ENCODE results near the gene PCSK5. TPM values are rescaled to one million over a fixed set of nuclear protein-coding genes. Genes with fewer than 3 reads are reported as not detected.
A peak's percentile ranks its signal among the peaks of the same experiment; 100 is the strongest.

PCSK5 gene
- 0.17 and 0.26 TPM in 2 replicates for total RNA-seq (2021)
- Bru-seq, nascent RNA, result percentile 19 among the genes with signal in this experiment
- percentile 17 among the genes with signal in this experiment for BruChase-seq, experiment 1, labeled RNA remaining after a 2-hour chase
- percentile 15 among the genes with signal in this experiment for BruChase-seq, experiment 2, labeled RNA remaining after a 6-hour chase
- long read RNA-seq, result 0 reads

- BruUV-seq (replicated peaks), result no TSS peak
- peak; percentile 86 for DNase-seq (ENCODE audit: low spot score)
- Histone ChIP-seq H3K4me3 (ENCODE audit: low read depth, low read length, poor library complexity, severe bottlenecking) (peak within 1 kb of the TSS; percentile 48), H3K36me3 (ENCODE audit: insufficient read depth, low read length, poor library complexity, severe bottlenecking) (no peaks in the 10 kb centered on the region), H3K9me3 (ENCODE audit: low read depth, low read length, poor library complexity, severe bottlenecking) (no peaks in the 10 kb centered on the region), H3K27ac (ENCODE audit: low read depth, low read length, poor library complexity, severe bottlenecking) (no peak within 1 kb of the TSS), H3K4me1 (ENCODE audit: insufficient read depth, low read length, poor library complexity, severe bottlenecking) (no peaks in the 10 kb centered on the region), H3K27me3 (replicated peaks; ENCODE audit: insufficient read depth, low read depth, low read length, poor library complexity) (peaks cover 79% of the 10 kb centered on the region)
- no peak for TF ChIP-seq EZH2 (IDR thresholded peaks at IDR 0.05; ENCODE audit: borderline replicate concordance, low read depth, low read length, poor library complexity, severe bottlenecking)
- TF ChIP-seq, protein P1, sequence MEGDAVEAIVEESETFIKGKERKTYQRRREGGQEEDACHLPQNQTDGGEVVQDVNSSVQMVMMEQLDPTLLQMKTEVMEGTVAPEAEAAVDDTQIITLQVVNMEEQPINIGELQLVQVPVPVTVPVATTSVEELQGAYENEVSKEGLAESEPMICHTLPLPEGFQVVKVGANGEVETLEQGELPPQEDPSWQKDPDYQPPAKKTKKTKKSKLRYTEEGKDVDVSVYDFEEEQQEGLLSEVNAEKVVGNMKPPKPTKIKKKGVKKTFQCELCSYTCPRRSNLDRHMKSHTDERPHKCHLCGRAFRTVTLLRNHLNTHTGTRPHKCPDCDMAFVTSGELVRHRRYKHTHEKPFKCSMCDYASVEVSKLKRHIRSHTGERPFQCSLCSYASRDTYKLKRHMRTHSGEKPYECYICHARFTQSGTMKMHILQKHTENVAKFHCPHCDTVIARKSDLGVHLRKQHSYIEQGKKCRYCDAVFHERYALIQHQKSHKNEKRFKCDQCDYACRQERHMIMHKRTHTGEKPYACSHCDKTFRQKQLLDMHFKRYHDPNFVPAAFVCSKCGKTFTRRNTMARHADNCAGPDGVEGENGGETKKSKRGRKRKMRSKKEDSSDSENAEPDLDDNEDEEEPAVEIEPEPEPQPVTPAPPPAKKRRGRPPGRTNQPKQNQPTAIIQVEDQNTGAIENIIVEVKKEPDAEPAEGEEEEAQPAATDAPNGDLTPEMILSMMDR (conservative IDR thresholded peaks at IDR 0.05; ENCODE audit: low read depth, low read length), result no peak
- CTCF ChIA-PET, result interaction anchor here (0.6 to 0.7 kb wide), 2 partner anchors 568 to 705 kb away, joined by 3 read pairs; partner anchors contain the start of gene GCNT1
- POLR2A ChIA-PET (ENCODE audit: low non-redundant PET), result interaction anchor here (0.6 kb wide), 2 partner anchors 703 to 1514 kb away, joined by 3 to 4 read pairs; no protein-coding TSS in a partner anchor
- intact Hi-C loops (cut with micrococcal nuclease; ENCODE audit: unreplicated experiment), result loop anchor here (10.0 kb wide), 1 partner anchor 414 kb away; no protein-coding TSS in a partner anchor
Measured at GRCh38 chr9:75890472-75891276, at the start of gene PCSK5. Gene PCSK5 (plus strand): TSS chr9:75890673. CDS start chr9:75891182, 509 bp downstream.

- no peak for DNase-seq (ENCODE audit: low spot score)
- intact Hi-C loops (cut with micrococcal nuclease; ENCODE audit: unreplicated experiment), result no loop called here
- Histone ChIP-seq H3K36me3 (ENCODE audit: insufficient read depth, low read length, poor library complexity, severe bottlenecking) (no peaks in the 10 kb centered on the region), H3K9me3 (ENCODE audit: low read depth, low read length, poor library complexity, severe bottlenecking) (no peaks in the 10 kb centered on the region), H3K27me3 (replicated peaks; ENCODE audit: insufficient read depth, low read depth, low read length, poor library complexity) (no peaks in the 10 kb centered on the region), H3K4me3 (ENCODE audit: low read depth, low read length, poor library complexity, severe bottlenecking) (no peak overlapping the region), H3K27ac (ENCODE audit: low read depth, low read length, poor library complexity, severe bottlenecking) (no peak overlapping the region), H3K4me1 (ENCODE audit: insufficient read depth, low read length, poor library complexity, severe bottlenecking) (no peaks in the 10 kb centered on the region)
- ChIA-PET POLR2A (ENCODE audit: low non-redundant PET) (no interaction called here), CTCF (no interaction called here)
- BruUV-seq (replicated peaks), result no TSS peak
- TF ChIP-seq, protein P1 (conservative IDR thresholded peaks at IDR 0.05; ENCODE audit: low read depth, low read length), result no peak
- no peak for TF ChIP-seq EZH2 (IDR thresholded peaks at IDR 0.05; ENCODE audit: borderline replicate concordance, low read depth, low read length, poor library complexity, severe bottlenecking)
Measured at GRCh38 chr9:75844321-75844720, 46.2 kb upstream of the PCSK5 start.

DNA sequence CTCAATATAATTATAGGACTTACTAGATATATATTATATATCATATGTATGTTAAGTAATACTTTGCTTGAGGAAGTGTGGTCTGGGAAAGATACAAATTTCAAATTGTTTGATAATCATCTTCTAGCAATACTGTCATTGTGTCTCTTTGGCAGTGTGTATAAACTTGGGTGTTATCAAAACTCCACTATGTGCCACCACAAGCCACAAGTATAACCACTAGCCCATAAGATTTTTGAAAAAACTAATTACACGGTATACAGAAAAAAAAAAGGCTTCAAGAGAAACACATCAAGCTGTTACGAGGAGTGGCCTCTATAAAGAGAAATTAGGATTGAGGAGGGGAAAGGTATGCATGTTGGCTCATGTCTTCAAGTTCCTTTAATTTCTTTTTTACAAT, 44.7 kb upstream of the PCSK5 start:
- no TSS peak for BruUV-seq (replicated peaks)
- H3K36me3 ChIP-seq (ENCODE audit: insufficient read depth, low read length, poor library complexity, severe bottlenecking), result no peaks in the 10 kb centered on the region
- intact Hi-C loops (cut with micrococcal nuclease; ENCODE audit: unreplicated experiment), result no loop called here
- no peaks in the 10 kb centered on the region for H3K27me3 ChIP-seq (replicated peaks; ENCODE audit: insufficient read depth, low read depth, low read length, poor library complexity)
- no peak for DNase-seq (ENCODE audit: low spot score)
- TF ChIP-seq EZH2 (IDR thresholded peaks at IDR 0.05; ENCODE audit: borderline replicate concordance, low read depth, low read length, poor library complexity, severe bottlenecking), result no peak
- TF ChIP-seq, protein P1 (conservative IDR thresholded peaks at IDR 0.05; ENCODE audit: low read depth, low read length), result no peak
- no peak overlapping the region for H3K4me3 ChIP-seq (ENCODE audit: low read depth, low read length, poor library complexity, severe bottlenecking)
- no peaks in the 10 kb centered on the region for H3K4me1 ChIP-seq (ENCODE audit: insufficient read depth, low read length, poor library complexity, severe bottlenecking)
- ChIA-PET CTCF (no interaction called here), POLR2A (ENCODE audit: low non-redundant PET) (no interaction called here)
- no peak overlapping the region for H3K27ac ChIP-seq (ENCODE audit: low read depth, low read length, poor library complexity, severe bottlenecking)
- H3K9me3 ChIP-seq (ENCODE audit: low read depth, low read length, poor library complexity, severe bottlenecking), result no peaks in the 10 kb centered on the region

Data from A673 (cell line).